GM21737 (cell line): Measurements from ENCODE around the gene FBXW7.

Experiments
- ATAC-seq: cut with Tn5 transposase; IDR thresholded peaks from one replicate; pipeline ENCODE4 v1.9.1; 2021; ENCODE audit warnings: mild to moderate bottlenecking, moderate library complexity; ENCODE audit not compliant: unreplicated experiment

The FBXW7 gene

GRCh38 chr4:152535903-152536544 lies at the start of gene FBXW7:
FBXW7 (minus strand) TSS chr4:152536092; CDS start chr4:152411803, 124,289 bp downstream.
- ATAC-seq, result peak; percentile 82

- peak; percentile 72 for ATAC-seq
Observed at GRCh38 chr4:152585023-152585441, 49.1 kb upstream of the FBXW7 start.

- ATAC-seq, result no peak
Observed at GRCh38 chr4:152581536-152582160, 45.8 kb upstream of the FBXW7 start.

GRCh38 chr4:152579916-152580315 lies 44.0 kb upstream of the FBXW7 start:
- ATAC-seq, result no peak

GRCh38 chr4:152579107-152579764 lies 43.3 kb upstream of the FBXW7 start:
- ATAC-seq, result no peak

GRCh38 chr4:152578670-152579069 lies 42.8 kb upstream of the FBXW7 start:
- ATAC-seq, result no peak

- peak; percentile 68 for ATAC-seq
Observed at GRCh38 chr4:152577708-152578396, 42.0 kb upstream of the FBXW7 start.

GRCh38 chr4:152575533-152575932 lies 39.6 kb upstream of the FBXW7 start:
- no peak for ATAC-seq

GRCh38 chr4:152573861-152574260 lies 38.0 kb upstream of the FBXW7 start:
- ATAC-seq, result no peak

- peak; percentile 76 for ATAC-seq
Observed at GRCh38 chr4:152572417-152573086, 36.7 kb upstream of the FBXW7 start.

GRCh38 chr4:152571770-152572169 lies 35.9 kb upstream of the FBXW7 start:
- ATAC-seq, result no peak

- ATAC-seq, result no peak
Observed at GRCh38 chr4:152571296-152571695, 35.4 kb upstream of the FBXW7 start.

- no peak for ATAC-seq
Observed at GRCh38 chr4:152565333-152565732, 29.4 kb upstream of the FBXW7 start.

- ATAC-seq, result no peak
Observed at GRCh38 chr4:152564336-152564735, 28.4 kb upstream of the FBXW7 start.

GRCh38 chr4:152563209-152563608 lies 27.3 kb upstream of the FBXW7 start:
- ATAC-seq, result no peak

GRCh38 chr4:152559641-152560040 lies 23.7 kb upstream of the FBXW7 start:
- no peak for ATAC-seq

GRCh38 chr4:152558396-152558795 lies 22.5 kb upstream of the FBXW7 start:
- no peak for ATAC-seq

- ATAC-seq, result no peak
Observed at GRCh38 chr4:152556834-152557233, 20.9 kb upstream of the FBXW7 start.

- ATAC-seq, result no peak
Observed at GRCh38 chr4:152556283-152556682, 20.4 kb upstream of the FBXW7 start.

- no peak for ATAC-seq
Observed at GRCh38 chr4:152554742-152555141, 18.9 kb upstream of the FBXW7 start.

GRCh38 chr4:152550687-152551086 lies 14.8 kb upstream of the FBXW7 start:
- peak; percentile 33 for ATAC-seq
